Measurements from ENCODE around the gene HOATZ.

GRCh38 chr11:111528557-111528956 is 14.0 kb downstream of the HOATZ start:
- TF ChIP-seq, protein P1, sequence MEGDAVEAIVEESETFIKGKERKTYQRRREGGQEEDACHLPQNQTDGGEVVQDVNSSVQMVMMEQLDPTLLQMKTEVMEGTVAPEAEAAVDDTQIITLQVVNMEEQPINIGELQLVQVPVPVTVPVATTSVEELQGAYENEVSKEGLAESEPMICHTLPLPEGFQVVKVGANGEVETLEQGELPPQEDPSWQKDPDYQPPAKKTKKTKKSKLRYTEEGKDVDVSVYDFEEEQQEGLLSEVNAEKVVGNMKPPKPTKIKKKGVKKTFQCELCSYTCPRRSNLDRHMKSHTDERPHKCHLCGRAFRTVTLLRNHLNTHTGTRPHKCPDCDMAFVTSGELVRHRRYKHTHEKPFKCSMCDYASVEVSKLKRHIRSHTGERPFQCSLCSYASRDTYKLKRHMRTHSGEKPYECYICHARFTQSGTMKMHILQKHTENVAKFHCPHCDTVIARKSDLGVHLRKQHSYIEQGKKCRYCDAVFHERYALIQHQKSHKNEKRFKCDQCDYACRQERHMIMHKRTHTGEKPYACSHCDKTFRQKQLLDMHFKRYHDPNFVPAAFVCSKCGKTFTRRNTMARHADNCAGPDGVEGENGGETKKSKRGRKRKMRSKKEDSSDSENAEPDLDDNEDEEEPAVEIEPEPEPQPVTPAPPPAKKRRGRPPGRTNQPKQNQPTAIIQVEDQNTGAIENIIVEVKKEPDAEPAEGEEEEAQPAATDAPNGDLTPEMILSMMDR (conservative IDR thresholded peaks at IDR 0.05) = peak; percentile 23
- no peak for TF ChIP-seq ZFX (IDR thresholded peaks at IDR 0.05)
